AG09309 (cell line): ENCODE data around the gene SLC7A6.

ENCODE experiments used
- DNase-seq: peaks from one replicate; pipeline ENCODE4 v3.0.0-alpha.2; 2010; ENCODE audit warnings: low read depth
- H3K4me3 ChIP-seq: 2 replicates; pipeline ENCODE4 v1.5.1; 2011; ENCODE audit warnings: mild to moderate bottlenecking, low read depth, low read length, moderate library complexity; ENCODE audit not compliant: control insufficient read depth
- CTCF ChIP-seq: IDR thresholded peaks from 2 replicates; pipeline ENCODE4 v1.5.1; 2011; ENCODE audit warnings: mild to moderate bottlenecking, low read depth, low read length, inconsistent platforms; ENCODE audit not compliant: insufficient read depth, control insufficient read depth; ENCODE audit errors: missing control alignments

Gene SLC7A6

GRCh38 chr16:68265078-68265920 lies 973 bp downstream of the SLC7A6 start:
- H3K4me3 ChIP-seq = peak overlapping the region; percentile 71
- DNase-seq = peak; percentile 59

GRCh38 chr16:68267612-68268405 lies 3.5 kb downstream of the SLC7A6 start:
- no peak for TF ChIP-seq CTCF
- no peak for DNase-seq
- H3K4me3 ChIP-seq = no peak overlapping the region

More at GRCh38 chr16:68265078-68265920, 973 bp downstream of the SLC7A6 start:
- no peak for TF ChIP-seq CTCF

- DNase-seq = no peak
- H3K4me3 ChIP-seq = no peak overlapping the region
- TF ChIP-seq CTCF = no peak
These were observed 5.5 kb downstream of the SLC7A6 start for GRCh38 chr16:68269793-68270192.

- DNase-seq = no peak
- TF ChIP-seq CTCF = no peak
- no peak overlapping the region for H3K4me3 ChIP-seq
These were observed 6.0 kb downstream of the SLC7A6 start for GRCh38 chr16:68270353-68270752.

- no peak overlapping the region for H3K4me3 ChIP-seq
- DNase-seq = no peak
- no peak for TF ChIP-seq CTCF
These were observed 8.3 kb downstream of the SLC7A6 start for GRCh38 chr16:68272507-68273209.

GRCh38 chr16:68273459-68273858 lies 9.1 kb downstream of the SLC7A6 start:
- no peak overlapping the region for H3K4me3 ChIP-seq
- no peak for DNase-seq
- TF ChIP-seq CTCF = no peak
